Occipital lobe (tissue), 2 donors: ENCODE results near the gene NFKBIE. TPM values are rescaled to one million over a fixed set of nuclear protein-coding genes. Genes with fewer than 3 reads are reported as not detected.
"Not testable (repeated sequence)": the region's sequence is repeated elsewhere in the genome, so short reads cannot be mapped to it uniquely, and the experiment has no call there.

Experiments
- DNase-seq: peaks from one replicate; lab custom pipeline; 2025; lab: John Stamatoyannopoulos, UW
- total RNA-seq: library from RNA; depleted of rRNA; stranded (reverse); fragments of >200 nt; gene quantifications from one replicate; pipeline ENCODE4 v1.2.3, GENCODE V29; 2014

NFKBIE gene
- total RNA-seq, result 7.8 TPM

DNA sequence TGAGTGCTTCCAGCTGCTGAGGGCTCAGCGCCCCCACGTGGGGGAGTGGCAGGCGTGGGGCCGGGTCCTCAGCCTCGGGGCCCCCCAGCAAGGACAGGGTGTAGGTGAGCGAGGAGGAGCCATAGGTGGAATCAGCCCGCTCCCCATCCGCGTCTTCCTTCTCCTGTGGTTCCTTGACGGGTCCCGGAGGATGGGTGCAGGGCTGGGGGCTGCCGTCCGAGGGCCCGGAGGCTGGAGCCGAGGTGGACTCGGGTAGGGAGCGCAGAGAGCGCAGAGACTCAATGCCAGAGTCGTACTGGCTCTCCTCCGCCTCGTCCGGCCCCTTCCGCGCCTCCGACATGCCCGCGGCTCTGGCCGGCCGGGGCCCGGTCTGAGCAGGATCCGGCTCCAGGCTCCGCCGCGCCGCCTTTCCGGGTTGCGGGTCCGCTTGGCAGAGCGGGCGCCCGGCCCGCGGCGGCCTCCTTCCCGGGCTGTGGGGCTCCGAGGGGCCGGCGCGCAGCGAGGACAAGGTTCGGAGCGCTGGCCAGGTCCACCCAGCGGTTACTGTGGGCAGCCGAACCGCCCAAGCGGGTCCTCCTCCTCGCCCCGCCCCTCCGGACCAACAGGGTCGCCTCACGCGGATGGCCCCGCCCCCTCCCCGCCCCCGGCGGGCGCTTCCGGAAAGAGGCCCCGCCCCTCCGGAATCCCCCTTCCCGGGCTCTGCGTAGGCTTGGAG, at the start of gene NFKBIE:
Gene NFKBIE, minus strand, starts transcription at position 545 of the 715 bp plus-strand sequence. Its CDS starts 205 bp downstream, at position 340.
- peak; percentile 89 for DNase-seq

- DNase-seq, result not testable (repeated sequence)
Observed at GRCh38 chr6:44314657-44315056, 49.3 kb upstream of the NFKBIE start.

- peak; percentile 70 for DNase-seq
Observed at GRCh38 chr6:44312901-44313788, 47.8 kb upstream of the NFKBIE start, which contains the start of gene AARS2. Gene AARS2 (minus strand): TSS chr6:44313347. CDS start chr6:44313323, 24 bp downstream.

DNA sequence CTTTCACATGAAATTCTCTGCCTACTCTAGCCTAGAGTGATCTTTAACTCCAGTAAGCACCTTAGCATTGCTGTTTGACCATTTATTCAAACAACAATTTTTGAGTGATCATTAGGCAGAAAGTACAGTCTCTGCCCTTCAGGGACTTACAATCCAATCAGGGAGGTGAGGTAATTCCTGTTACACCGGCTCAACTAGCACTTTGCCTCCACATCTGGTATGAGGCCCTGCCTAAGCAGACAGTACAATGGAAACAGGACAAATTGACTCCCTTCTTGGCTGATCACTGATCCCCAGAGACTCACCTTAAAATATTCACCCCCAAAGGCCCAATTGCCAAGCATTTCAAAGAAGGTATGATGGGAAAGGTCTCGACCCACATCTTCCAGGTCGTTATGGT, 46.4 kb upstream of the NFKBIE start:
- DNase-seq, result no peak

- no peak for DNase-seq
Observed at GRCh38 chr6:44311304-44311703, 46.0 kb upstream of the NFKBIE start.

- DNase-seq, result no peak
Observed at GRCh38 chr6:44310241-44310640, 44.9 kb upstream of the NFKBIE start.

- DNase-seq, result no peak
Observed at GRCh38 chr6:44309631-44310030, 44.3 kb upstream of the NFKBIE start.

- DNase-seq, result no peak
Observed at GRCh38 chr6:44309092-44309491, 43.7 kb upstream of the NFKBIE start.

DNA sequence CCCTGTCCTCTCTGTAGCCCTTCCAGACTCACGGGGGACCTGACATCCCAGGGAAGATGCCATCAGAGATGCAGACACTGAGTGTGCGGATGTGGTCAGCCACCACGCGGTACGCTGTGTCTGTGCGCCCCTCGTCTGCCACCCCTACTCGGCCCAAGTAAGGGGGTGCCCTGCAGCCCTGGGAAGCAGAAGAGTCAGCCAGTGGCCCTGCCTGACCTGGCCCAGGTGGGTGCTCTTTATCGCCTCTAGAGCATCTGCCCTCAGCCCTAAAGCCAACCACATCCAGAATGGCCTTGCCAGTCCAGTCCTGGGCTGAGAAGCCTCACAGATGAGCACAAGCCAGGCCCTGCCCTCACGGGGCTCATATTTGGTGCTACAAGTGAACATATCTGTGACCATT, 41.9 kb upstream of the NFKBIE start:
- DNase-seq, result no peak

GRCh38 chr6:44306710-44307109, 41.4 kb upstream of the NFKBIE start:
- DNase-seq, result no peak

- DNase-seq, result no peak
Observed at GRCh38 chr6:44305200-44305725, 39.9 kb upstream of the NFKBIE start.

DNA sequence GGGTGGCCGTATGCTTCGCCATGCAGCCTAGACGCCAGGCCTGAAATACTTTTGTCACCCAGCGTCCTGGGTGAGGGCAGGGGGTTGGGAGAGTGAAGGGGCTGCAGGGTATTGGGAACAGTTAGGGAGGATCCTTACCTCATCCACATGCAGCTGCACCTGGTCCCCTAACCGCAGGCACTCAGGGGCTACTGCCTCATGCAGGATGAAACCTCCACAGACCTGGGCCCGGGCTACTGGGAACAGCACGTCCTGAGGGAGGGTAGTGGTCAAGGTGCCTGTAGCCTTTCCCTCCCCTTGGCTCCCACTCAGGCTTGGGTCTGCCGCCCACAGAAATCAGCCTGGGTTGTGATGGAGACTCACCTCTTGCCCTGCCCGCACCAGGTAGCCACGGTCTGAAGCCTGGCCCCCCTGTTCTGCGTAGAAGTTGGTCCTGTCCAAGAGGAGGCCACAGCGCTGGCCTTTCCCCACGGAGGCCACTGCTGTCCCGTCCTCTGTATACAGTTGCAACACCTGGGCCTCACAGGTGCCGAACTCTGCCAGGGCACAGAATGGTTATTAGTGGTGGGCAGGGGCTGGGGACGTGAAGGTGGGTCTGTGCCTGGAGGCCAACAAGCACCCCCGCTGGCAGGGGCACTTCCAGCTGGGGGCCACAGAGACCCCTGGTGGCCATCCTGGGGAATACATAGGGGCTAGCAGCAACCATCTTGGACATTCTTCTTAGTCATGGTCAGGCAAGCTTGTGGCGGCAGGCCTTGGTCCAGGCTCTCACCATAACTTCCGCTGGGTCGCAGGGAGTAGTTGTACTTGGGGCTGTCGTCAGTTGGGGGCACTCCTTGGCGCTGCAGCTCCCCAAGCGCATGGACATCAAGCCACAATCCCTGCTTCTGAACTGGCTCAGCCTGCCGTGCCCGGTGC, 39.2 kb upstream of the NFKBIE start:
- DNase-seq, result no peak

DNA sequence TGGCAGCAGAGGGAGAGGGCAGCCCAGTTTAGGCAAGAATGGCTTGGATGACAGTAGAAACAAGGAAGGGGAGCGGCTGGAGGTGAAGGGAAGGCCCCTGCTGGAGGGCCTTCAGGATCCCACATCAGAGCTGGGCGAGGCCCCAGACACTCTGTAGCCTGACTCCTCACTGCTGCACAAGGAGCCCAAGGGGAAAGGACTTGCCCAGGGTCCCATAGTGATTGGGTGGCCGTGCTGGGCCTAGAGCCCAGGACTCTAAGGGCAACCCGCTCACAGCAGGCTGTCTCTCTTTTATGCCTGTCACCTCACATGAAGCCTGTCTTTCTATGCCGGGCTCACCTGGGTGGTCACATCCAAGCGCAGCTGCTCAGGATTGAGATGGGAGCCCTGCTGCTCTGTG, 38.5 kb upstream of the NFKBIE start:
- no peak for DNase-seq

DNA sequence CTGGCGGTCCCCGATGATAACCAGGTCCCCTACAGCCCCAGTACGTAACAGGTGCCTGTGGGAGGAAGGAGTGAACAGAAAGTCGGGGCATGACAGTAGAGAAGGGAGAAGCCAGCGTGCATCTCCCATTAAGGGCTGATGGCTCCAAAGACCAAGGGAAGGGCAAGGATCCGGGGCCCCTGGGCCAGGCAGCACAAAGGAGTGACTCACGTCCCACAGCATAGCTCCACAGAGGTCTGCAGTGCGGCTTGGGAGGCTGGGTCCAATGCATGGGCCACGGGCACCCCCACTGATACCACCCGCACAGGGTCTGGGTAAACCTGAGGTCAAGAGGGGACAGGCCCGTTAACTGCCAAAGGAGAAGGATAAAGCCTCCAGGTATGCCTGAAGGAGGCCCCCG, 37.5 kb upstream of the NFKBIE start:
- no peak for DNase-seq

DNA sequence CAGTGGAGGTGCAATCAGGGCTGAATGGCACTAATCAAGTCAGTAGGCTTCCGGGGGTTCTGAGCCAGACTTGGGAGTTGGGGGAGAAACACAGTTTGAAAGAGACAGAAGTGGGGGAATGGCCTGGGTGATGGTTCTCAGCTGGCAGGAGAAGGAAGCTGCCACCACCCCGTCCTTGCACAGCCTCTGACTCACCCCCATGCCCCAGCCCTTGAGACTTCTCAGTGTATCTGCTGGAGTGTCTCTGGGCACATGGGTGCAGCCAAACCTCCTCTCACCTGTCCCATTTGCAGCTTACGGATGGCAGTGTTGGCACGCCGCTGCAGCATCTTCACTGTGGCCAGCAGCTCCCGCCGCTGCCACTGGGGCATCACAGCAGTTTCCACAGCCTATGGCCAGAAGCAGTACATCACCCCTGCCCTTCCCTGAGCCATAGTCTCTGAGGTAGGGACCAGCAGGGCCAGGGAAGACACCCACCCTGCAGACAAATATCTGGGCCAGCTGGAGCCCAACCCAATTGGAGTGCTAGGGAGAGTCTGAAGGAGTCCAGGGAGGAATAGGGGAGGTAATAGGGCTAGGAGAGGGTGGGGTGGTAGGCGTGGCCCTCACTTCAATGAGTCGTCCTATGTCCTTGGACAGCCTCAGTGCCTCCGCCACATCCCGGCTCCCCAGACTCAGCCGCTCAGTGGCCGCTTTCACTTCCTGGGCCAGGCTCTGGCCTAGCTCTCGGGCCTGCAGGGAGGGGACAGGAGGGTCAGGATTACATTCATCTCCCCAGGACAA, 36.6 kb upstream of the NFKBIE start:
- no peak for DNase-seq

GRCh38 chr6:44301106-44301505, 35.8 kb upstream of the NFKBIE start:
- no peak for DNase-seq

GRCh38 chr6:44300292-44300823, 35.0 kb upstream of the NFKBIE start:
- no peak for DNase-seq

GRCh38 chr6:44298864-44299263, 33.5 kb upstream of the NFKBIE start:
- no peak for DNase-seq

DNA sequence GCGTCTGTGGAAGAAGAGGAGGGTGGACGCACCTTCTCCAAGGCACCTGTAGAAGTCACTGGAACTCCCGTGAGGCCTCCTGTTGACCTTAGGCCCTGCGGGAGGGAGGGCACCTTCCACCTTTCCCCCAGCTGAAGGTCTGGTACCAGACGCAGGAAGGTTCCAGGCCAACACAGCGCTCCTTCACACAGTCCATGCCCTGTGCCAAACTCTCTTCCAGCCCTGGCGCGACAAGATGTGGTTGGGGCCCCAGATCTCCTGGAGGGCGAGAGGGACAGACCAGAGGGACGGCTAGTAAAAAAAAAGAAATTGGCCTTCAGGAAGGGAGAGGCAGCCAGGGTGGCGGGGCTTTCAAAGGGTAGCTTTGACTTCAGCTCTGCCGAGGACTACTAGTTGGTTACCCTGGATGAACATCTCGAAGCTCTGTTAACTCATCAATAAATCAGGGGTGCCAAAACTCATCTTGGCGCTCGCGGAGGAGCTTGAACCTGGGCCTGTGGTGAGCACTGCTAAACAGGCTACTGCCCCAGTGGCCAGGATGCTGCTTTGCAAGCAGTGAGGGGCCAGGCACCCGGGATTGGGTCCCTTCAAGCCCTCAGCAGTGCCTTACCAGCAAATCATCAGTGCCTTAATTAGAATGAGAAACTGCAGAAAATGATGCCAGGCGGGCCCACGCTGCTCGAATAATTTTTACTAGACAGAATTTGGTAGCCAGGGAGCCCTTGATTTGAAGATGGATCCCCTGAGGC, 32.9 kb upstream of the NFKBIE start:
- DNase-seq, result no peak
